Measurements from ENCODE around the gene ZNF385B. TPM values are rescaled to one million over a fixed set of nuclear protein-coding genes. Genes with fewer than 3 reads are reported as not detected.
"Not testable (repeated sequence)": the region's sequence is repeated elsewhere in the genome, so short reads cannot be mapped to it uniquely, and the experiment has no call there.

ZNF385B gene
- total RNA-seq, 2 experiments from 2014 or later, result 113 to 178 TPM

DNA sequence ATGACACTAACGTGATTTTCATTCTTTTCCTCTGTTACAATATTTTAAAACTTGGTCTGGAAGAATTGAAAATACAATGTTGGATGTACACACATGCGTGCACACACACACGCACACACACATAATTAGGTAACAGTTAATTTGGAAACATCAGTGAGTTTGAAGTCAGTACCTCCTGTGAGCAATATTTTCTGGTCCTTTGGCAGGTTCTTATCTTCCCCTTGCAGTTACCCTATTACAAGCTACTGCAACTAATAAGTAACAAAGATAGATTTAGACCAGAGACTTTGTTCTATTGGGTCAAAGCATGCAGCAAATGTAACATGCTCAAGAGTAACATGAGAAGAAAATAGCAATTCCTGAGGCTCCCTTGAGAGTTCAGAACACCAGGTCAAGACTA lies 73.3 kb downstream of the ZNF385B start:
- Histone ChIP-seq H3K36me3 (ENCODE audit: insufficient read depth, low read length) (peaks cover 59% of the 10 kb centered on the region), H3K4me1 (ENCODE audit: insufficient read depth, low read length, poor library complexity, severe bottlenecking) (no peaks in the 10 kb centered on the region), H3K4me3 (ENCODE audit: low read depth, low read length, poor library complexity, severe bottlenecking) (no peak overlapping the region), H4K20me1 (ENCODE audit: insufficient read depth, low read length) (peaks cover 12% of the 10 kb centered on the region; the same call in 1 of the 2 replicates), H3K9me2 (ENCODE audit: insufficient read depth, low read length) (no peaks in the 10 kb centered on the region), H3K27ac (ENCODE audit: low read depth, low read length, poor library complexity, severe bottlenecking) (no peak overlapping the region), H3K4me2 (ENCODE audit: low read length) (no peak overlapping the region), H2AFZ (ENCODE audit: low read length) (no peak overlapping the region), H3K9me3 (ENCODE audit: low read length) (peaks cover 4% of the 10 kb centered on the region; the same call in 1 of the 2 replicates), H3K79me2 (ENCODE audit: insufficient read depth, low read depth, low read length) (peaks cover 96% of the 10 kb centered on the region)
- TF ChIP-seq, protein P1, sequence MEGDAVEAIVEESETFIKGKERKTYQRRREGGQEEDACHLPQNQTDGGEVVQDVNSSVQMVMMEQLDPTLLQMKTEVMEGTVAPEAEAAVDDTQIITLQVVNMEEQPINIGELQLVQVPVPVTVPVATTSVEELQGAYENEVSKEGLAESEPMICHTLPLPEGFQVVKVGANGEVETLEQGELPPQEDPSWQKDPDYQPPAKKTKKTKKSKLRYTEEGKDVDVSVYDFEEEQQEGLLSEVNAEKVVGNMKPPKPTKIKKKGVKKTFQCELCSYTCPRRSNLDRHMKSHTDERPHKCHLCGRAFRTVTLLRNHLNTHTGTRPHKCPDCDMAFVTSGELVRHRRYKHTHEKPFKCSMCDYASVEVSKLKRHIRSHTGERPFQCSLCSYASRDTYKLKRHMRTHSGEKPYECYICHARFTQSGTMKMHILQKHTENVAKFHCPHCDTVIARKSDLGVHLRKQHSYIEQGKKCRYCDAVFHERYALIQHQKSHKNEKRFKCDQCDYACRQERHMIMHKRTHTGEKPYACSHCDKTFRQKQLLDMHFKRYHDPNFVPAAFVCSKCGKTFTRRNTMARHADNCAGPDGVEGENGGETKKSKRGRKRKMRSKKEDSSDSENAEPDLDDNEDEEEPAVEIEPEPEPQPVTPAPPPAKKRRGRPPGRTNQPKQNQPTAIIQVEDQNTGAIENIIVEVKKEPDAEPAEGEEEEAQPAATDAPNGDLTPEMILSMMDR (conservative IDR thresholded peaks at IDR 0.05; ENCODE audit: low read length), result no peak
- TF ChIP-seq EZH2phosphoT487 (IDR thresholded peaks at IDR 0.05; ENCODE audit: borderline replicate concordance, low read depth, low read length), result no peak
- ChIA-PET CTCF (ENCODE audit: unreplicated experiment) (no interaction called here), POLR2A (interaction anchor here (0.8 to 1.4 kb wide), 3 partner anchors 9 to 12 kb away, joined by 3 to 5 read pairs (median 5); no protein-coding TSS in a partner anchor)
- DNase-seq (ENCODE audit: low spot score), result no peak
- intact Hi-C loops (cut with micrococcal nuclease; ENCODE audit: unreplicated experiment), result no loop called here
- BruUV-seq (replicated peaks), result no TSS peak

- Histone ChIP-seq H3K4me3 (ENCODE audit: low read depth, low read length, poor library complexity, severe bottlenecking) (no peak overlapping the region), H3K27ac (ENCODE audit: low read depth, low read length, poor library complexity, severe bottlenecking) (no peak overlapping the region), H3K9me2 (ENCODE audit: insufficient read depth, low read length) (no peaks in the 10 kb centered on the region), H3K4me2 (ENCODE audit: low read length) (no peak overlapping the region), H2AFZ (ENCODE audit: low read length) (no peak overlapping the region), H3K9me3 (ENCODE audit: low read length) (peaks cover 4% of the 10 kb centered on the region; the same call in 1 of the 2 replicates), H3K79me2 (ENCODE audit: insufficient read depth, low read depth, low read length) (peaks cover 96% of the 10 kb centered on the region), H3K36me3 (ENCODE audit: insufficient read depth, low read length) (peaks cover 59% of the 10 kb centered on the region), H3K4me1 (ENCODE audit: insufficient read depth, low read length, poor library complexity, severe bottlenecking) (no peaks in the 10 kb centered on the region), H4K20me1 (ENCODE audit: insufficient read depth, low read length) (peaks cover 14% of the 10 kb centered on the region; the same call in 1 of the 2 replicates)
- intact Hi-C loops (cut with micrococcal nuclease; ENCODE audit: unreplicated experiment), result no loop called here
- no peak for TF ChIP-seq EZH2phosphoT487 (IDR thresholded peaks at IDR 0.05; ENCODE audit: borderline replicate concordance, low read depth, low read length)
- TF ChIP-seq, protein P1 (conservative IDR thresholded peaks at IDR 0.05; ENCODE audit: low read length), result no peak
- DNase-seq (ENCODE audit: low spot score), result no peak
- BruUV-seq (replicated peaks), result no TSS peak
- CTCF ChIA-PET (ENCODE audit: unreplicated experiment), result no interaction called here
- POLR2A ChIA-PET, result interaction anchor here (0.6 to 1.4 kb wide), 5 partner anchors 9 to 192 kb away, joined by 3 to 7 read pairs (median 5); no protein-coding TSS in a partner anchor
These were observed 73.8 kb downstream of the ZNF385B start for GRCh38 chr2:179787601-179788000.

GRCh38 chr2:179785902-179786301 lies 75.5 kb downstream of the ZNF385B start:
- CTCF ChIA-PET (ENCODE audit: unreplicated experiment), result no interaction called here
- no TSS peak for BruUV-seq (replicated peaks)

DNA sequence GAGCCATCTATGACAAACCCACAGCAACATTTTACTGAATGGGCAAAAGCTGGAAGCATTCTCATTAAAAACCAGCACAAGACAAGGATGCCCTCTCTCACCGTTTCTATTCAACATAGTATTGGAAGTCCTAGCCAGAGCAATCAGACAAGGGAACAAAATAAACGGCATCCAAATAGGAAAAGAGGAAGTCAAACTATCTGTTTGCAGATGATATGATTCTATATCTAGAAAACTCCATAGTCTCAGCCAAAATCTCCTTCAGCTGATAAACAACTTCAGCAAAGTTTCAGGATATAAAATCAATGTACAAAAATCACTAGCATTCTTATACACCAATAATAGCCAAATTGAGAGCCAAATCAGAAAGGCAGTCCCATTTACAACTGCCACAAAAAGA lies 79.1 kb downstream of the ZNF385B start:
- intact Hi-C loops (cut with micrococcal nuclease; ENCODE audit: unreplicated experiment); H3K4me1 ChIP-seq (ENCODE audit: insufficient read depth, low read length, poor library complexity, severe bottlenecking); H3K9me3 ChIP-seq (ENCODE audit: low read length); H2AFZ ChIP-seq (ENCODE audit: low read length); H3K27ac ChIP-seq (ENCODE audit: low read depth, low read length, poor library complexity, severe bottlenecking); BruUV-seq (replicated peaks); POLR2A ChIA-PET; H3K4me3 ChIP-seq (ENCODE audit: low read depth, low read length, poor library complexity, severe bottlenecking); H3K9me2 ChIP-seq (ENCODE audit: insufficient read depth, low read length); DNase-seq (ENCODE audit: low spot score); H3K4me2 ChIP-seq (ENCODE audit: low read length); CTCF ChIA-PET (ENCODE audit: unreplicated experiment): not testable (repeated sequence)
- H3K36me3 ChIP-seq (ENCODE audit: insufficient read depth, low read length), result peaks cover 61% of the 10 kb centered on the region
- peaks cover 30% of the 10 kb centered on the region; the same call in 1 of the 2 replicates for H4K20me1 ChIP-seq (ENCODE audit: insufficient read depth, low read length)
- H3K79me2 ChIP-seq (ENCODE audit: insufficient read depth, low read depth, low read length), result peaks cover 100% of the 10 kb centered on the region

More at GRCh38 chr2:179785902-179786301, 75.5 kb downstream of the ZNF385B start:
- no peak for DNase-seq (ENCODE audit: low spot score)
- Histone ChIP-seq H3K4me3 (ENCODE audit: low read depth, low read length, poor library complexity, severe bottlenecking) (no peak overlapping the region), H4K20me1 (ENCODE audit: insufficient read depth, low read length) (peaks cover 29% of the 10 kb centered on the region; the same call in 1 of the 2 replicates), H3K36me3 (ENCODE audit: insufficient read depth, low read length) (peaks cover 55% of the 10 kb centered on the region), H3K4me2 (ENCODE audit: low read length) (no peak overlapping the region), H2AFZ (ENCODE audit: low read length) (no peak overlapping the region), H3K4me1 (ENCODE audit: insufficient read depth, low read length, poor library complexity, severe bottlenecking) (no peaks in the 10 kb centered on the region), H3K79me2 (ENCODE audit: insufficient read depth, low read depth, low read length) (peaks cover 98% of the 10 kb centered on the region), H3K27ac (ENCODE audit: low read depth, low read length, poor library complexity, severe bottlenecking) (no peak overlapping the region), H3K9me3 (ENCODE audit: low read length) (peaks cover 4% of the 10 kb centered on the region; the same call in 1 of the 2 replicates), H3K9me2 (ENCODE audit: insufficient read depth, low read length) (no peaks in the 10 kb centered on the region)
- no peak for TF ChIP-seq EZH2phosphoT487 (IDR thresholded peaks at IDR 0.05; ENCODE audit: borderline replicate concordance, low read depth, low read length)
- TF ChIP-seq, protein P1 (conservative IDR thresholded peaks at IDR 0.05; ENCODE audit: low read length), result no peak
- POLR2A ChIA-PET, result no interaction called here
- intact Hi-C loops (cut with micrococcal nuclease; ENCODE audit: unreplicated experiment), result no loop called here

All from OCI-LY7 (cell line).